Thymus (tissue), 11 donors: ENCODE data around the gene LGI2. TPM values are rescaled to one million over a fixed set of nuclear protein-coding genes. Genes with fewer than 3 reads are reported as not detected.
"Not testable (repeated sequence)": the region's sequence is repeated elsewhere in the genome, so short reads cannot be mapped to it uniquely, and the experiment has no call there.

Source experiments
- DNase-seq, 9 donors: peaks; one replicate each; pipeline ENCODE4 v3.0.0-alpha.2; 2013; ENCODE audit warnings: low spot score in 9 of 9, low read depth in 6 of 9, missing footprints in 1 of 9
- H3K27ac ChIP-seq, 2 donors: one replicate each; pipeline ENCODE4 v1.5.1; 2013; ENCODE audit warnings: control low read depth in 1 of 2, low read depth in 1 of 2, low read length in 1 of 2, mild to moderate bottlenecking in 1 of 2, moderate library complexity in 1 of 2
- H3K27me3 ChIP-seq, 2 donors: one replicate each; pipeline ENCODE4 v1.5.1; 2013; ENCODE audit warnings: low read length in 1 of 2; ENCODE audit not compliant: control insufficient read depth in 2 of 2, insufficient read depth in 1 of 2
- H3K36me3 ChIP-seq, 2 donors: one replicate each; pipeline ENCODE4 v1.5.1; 2013; ENCODE audit warnings: low read length in 1 of 2, mild to moderate bottlenecking in 1 of 2, moderate library complexity in 1 of 2; ENCODE audit not compliant: control insufficient read depth in 2 of 2, insufficient read depth in 2 of 2
- H3K4me1 ChIP-seq, 2 donors: one replicate each; pipeline ENCODE4 v1.5.1; 2013; ENCODE audit warnings: low read length in 2 of 2; ENCODE audit not compliant: control insufficient read depth in 2 of 2, insufficient read depth in 2 of 2
- H3K4me3 ChIP-seq, 2 donors: one replicate each; pipeline ENCODE4 v1.5.1; 2013; ENCODE audit warnings: low read length in 2 of 2, control low read depth in 1 of 2, mild to moderate bottlenecking in 1 of 2
- H3K9me3 ChIP-seq, 2 donors: one replicate each; pipeline ENCODE4 v1.5.1; 2013; ENCODE audit warnings: low read length in 1 of 2, mild to moderate bottlenecking in 1 of 2; ENCODE audit not compliant: control insufficient read depth in 2 of 2, insufficient read depth in 1 of 2
- WGBS: extraction: QIAGEN DNeasy Blood & Tissue Kit; methylation state at CpG from one replicate; pipeline ENCODE4 v1.1.7; 2013; 5-methylcytosine and 5-hydroxymethylcytosine counted together
- polyA plus RNA-seq: library from polyadenylated mRNA; stranded (reverse); fragments of 200-250 nt; gene quantifications from one replicate; pipeline ENCODE4 v1.2.3, GENCODE V29; 2013
- total RNA-seq: library from RNA; stranded (reverse); fragments of 120-200 nt; gene quantifications from one replicate; pipeline ENCODE4 v1.2.4, GENCODE V29; 2013
- donor health status: healthy.

The LGI2 gene
- total and polyA plus RNA-seq, 2 donors = 2.1 to 2.5 TPM

DNA sequence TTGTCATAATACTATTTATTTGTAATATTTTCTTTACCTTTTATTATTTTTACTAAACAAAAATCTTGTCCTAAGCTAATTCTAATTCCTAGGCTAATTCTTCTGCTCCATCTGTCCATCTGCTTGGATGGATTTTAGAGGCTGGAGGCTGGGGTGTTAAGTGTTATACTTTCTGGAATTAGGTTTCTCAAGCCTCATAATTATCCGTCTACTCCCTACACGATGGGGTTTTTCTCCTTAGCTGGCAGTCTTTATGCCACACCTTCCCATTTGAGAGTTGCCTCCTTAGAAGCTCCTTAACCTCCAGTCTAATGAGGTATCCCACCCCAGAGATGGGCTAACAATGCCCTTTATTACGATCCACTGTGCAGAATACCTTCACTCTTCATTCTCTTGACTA, 37.6 kb upstream of the LGI2 start:
- no peaks in the 10 kb centered on the region for H3K9me3 ChIP-seq
- no peaks in the 10 kb centered on the region for H3K36me3 ChIP-seq
- no peak overlapping the region for H3K27ac ChIP-seq
- no peaks in the 10 kb centered on the region for H3K27me3 ChIP-seq
- no peak for DNase-seq
- H3K4me1 ChIP-seq = no peaks in the 10 kb centered on the region
- H3K4me3 ChIP-seq = no peak overlapping the region
- WGBS = 92% methylated on average over 3 of the region's 3 CpGs

DNA sequence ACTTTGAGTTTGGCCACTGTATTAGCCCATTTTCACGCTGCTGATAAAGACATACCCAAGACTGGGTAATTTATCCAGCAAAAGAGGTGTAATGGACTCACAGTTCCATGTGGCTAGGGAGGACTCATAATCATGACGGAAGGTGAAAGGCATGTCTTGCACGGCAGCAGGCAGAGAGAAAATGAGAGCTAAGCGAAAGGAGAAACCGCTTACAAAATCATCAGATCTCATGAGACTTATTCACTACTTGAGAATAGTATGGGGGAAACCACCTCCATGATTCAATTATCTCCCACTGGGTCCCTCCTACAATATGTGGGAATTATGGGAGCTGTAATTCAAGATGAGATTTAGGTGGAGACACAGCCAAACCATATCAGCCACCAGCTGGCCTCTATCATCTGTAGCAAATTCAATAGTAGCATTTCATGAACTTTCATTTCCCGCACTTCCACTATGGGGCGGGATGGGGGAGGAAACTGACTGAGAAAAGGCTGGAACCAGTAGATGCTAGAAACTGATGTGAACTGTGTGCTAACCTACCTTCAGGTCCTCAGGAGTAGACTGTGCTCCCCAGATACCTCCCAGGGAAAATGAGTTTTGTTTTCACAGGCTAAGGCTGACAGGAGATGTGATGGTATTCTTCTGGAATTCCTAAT, 35.3 kb upstream of the LGI2 start:
- H3K36me3 ChIP-seq = no peaks in the 10 kb centered on the region
- H3K4me3 ChIP-seq = no peak overlapping the region
- DNase-seq = no peak
- H3K27me3 ChIP-seq = no peaks in the 10 kb centered on the region
- H3K9me3 ChIP-seq = no peaks in the 10 kb centered on the region
- H3K4me1 ChIP-seq = no peaks in the 10 kb centered on the region
- H3K27ac ChIP-seq = no peak overlapping the region
- WGBS = 95% methylated on average over 7 of the region's 7 CpGs

GRCh38 chr4:25065431-25065858, 34.7 kb upstream of the LGI2 start:
- Histone ChIP-seq H3K4me1 (no peaks in the 10 kb centered on the region), H3K27ac (no peak overlapping the region), H3K9me3 (no peaks in the 10 kb centered on the region), H3K36me3 (no peaks in the 10 kb centered on the region), H3K27me3 (no peaks in the 10 kb centered on the region), H3K4me3 (no peak overlapping the region)
- 48% methylated on average over 5 of the region's 5 CpGs for WGBS
- DNase-seq = no peak

DNA sequence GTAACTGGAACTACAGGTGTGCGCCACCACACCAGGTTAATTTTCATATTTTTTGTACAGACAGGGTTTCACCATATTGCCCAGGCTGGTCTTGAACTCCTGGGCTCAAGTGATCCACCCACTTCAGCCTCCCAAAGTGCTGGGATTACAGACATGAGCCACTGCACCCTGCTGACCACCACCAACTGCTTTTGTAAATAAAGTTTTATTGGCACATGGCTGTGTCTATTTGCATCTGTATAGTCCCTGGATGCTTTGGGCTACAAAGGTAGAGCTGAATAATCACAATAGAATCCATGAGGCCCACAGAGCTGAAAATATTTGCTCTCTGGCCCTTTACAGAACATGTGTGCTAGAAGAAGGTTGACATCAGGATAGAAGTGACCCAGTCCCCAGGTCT, 33.7 kb upstream of the LGI2 start:
- not testable (repeated sequence) for H3K4me1 ChIP-seq, H3K4me3 ChIP-seq, H3K27me3 ChIP-seq, DNase-seq, H3K9me3 ChIP-seq, H3K36me3 ChIP-seq, H3K27ac ChIP-seq
- 100% methylated on average over 1 of the region's 1 CpG for WGBS

DNA sequence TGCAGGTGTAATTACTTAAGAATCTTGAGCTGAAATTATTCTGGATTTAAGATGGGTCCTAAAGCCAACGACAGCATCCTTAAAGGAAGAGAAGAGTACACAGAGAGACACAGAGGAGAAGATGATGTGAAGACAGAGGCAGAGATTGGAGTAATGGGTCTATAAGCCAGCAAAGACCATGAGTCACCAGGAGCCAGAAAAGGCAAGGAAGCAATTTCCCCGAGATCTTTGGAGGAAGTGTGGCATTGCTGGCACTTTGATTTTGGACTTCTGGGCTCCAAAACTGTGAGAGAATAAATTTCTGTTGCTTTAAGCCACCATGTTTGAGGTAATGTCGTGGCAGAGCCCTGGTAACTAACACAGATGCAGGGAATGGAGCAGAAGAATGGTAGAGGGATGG, 32.4 kb upstream of the LGI2 start:
- H3K27ac ChIP-seq = no peak overlapping the region
- DNase-seq = no peak
- H3K4me1 ChIP-seq = no peaks in the 10 kb centered on the region
- H3K27me3 ChIP-seq = no peaks in the 10 kb centered on the region
- peaks cover 0 to 3% of the 10 kb centered on the region in 2 donors for H3K9me3 ChIP-seq
- 71% methylated on average over 3 of the region's 3 CpGs for WGBS
- no peak overlapping the region for H3K4me3 ChIP-seq
- no peaks in the 10 kb centered on the region for H3K36me3 ChIP-seq

- H3K36me3 ChIP-seq = no peaks in the 10 kb centered on the region
- no peak for DNase-seq
- H3K27ac ChIP-seq = no peak overlapping the region
- 100% methylated on average over 1 of the region's 1 CpG for WGBS
- H3K4me1 ChIP-seq = no peaks in the 10 kb centered on the region
- no peak overlapping the region for H3K4me3 ChIP-seq
- H3K9me3 ChIP-seq = peaks cover 0 to 3% of the 10 kb centered on the region in 2 donors
- no peaks in the 10 kb centered on the region for H3K27me3 ChIP-seq
Observed at GRCh38 chr4:25062098-25062497, 31.4 kb upstream of the LGI2 start.

GRCh38 chr4:25061602-25062001, 30.9 kb upstream of the LGI2 start:
- Histone ChIP-seq H3K36me3 (no peaks in the 10 kb centered on the region), H3K9me3 (peaks cover 0 to 3% of the 10 kb centered on the region in 2 donors), H3K27ac (no peak overlapping the region), H3K27me3 (no peaks in the 10 kb centered on the region), H3K4me1 (no peaks in the 10 kb centered on the region), H3K4me3 (no peak overlapping the region)
- WGBS = 96% methylated on average over 4 of the region's 4 CpGs
- no peak for DNase-seq

- Histone ChIP-seq H3K36me3 (no peaks in the 10 kb centered on the region), H3K27me3 (no peaks in the 10 kb centered on the region), H3K27ac (no peak overlapping the region), H3K4me1 (no peaks in the 10 kb centered on the region), H3K9me3 (peaks cover 0 to 3% of the 10 kb centered on the region in 2 donors), H3K4me3 (no peak overlapping the region)
- no peak for DNase-seq
- 96% methylated on average over 5 of the region's 5 CpGs for WGBS
Observed at GRCh38 chr4:25060963-25061340, 30.2 kb upstream of the LGI2 start.

DNA sequence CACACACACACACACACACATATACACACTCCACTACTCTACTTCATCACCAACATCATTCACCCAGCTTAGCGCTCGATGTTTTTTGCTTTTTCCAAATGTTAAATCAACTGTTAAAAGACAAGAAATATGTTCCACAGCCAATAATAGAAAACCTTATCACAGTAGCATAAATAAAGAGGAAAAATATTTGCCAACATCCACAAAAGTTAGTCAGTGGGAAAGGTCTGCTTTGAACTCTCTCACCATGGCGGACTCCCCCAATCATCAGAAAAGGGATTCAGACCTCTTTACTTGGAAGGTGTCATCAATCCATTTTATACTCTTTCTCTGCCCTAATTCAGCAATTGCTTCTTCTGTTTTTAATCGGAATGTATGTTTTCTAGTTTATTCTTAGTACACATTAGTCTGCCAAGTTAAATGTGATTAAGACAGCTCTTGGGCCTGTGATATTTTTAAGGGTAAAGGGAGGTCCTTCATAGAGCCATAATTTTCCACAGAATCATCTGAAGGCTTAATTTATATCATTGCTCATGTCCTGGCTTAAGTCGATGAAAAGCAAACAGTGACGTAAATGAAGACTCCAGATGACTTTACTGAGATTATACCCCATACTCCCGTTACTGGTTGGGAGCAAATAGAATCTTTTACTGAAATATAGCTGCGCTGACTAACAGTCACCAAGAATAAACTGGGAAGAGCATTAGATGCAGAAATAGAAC, 29.7 kb upstream of the LGI2 start:
- Histone ChIP-seq H3K9me3 (peaks cover 0 to 3% of the 10 kb centered on the region in 2 donors), H3K27ac (no peak overlapping the region), H3K4me1 (no peaks in the 10 kb centered on the region), H3K36me3 (no peaks in the 10 kb centered on the region), H3K27me3 (no peaks in the 10 kb centered on the region), H3K4me3 (no peak overlapping the region)
- WGBS = 97% methylated on average over 8 of the region's 8 CpGs
- no peak for DNase-seq
